GM12801 (cell line): Measurements from ENCODE around the gene THOC2.

Experiments
- CTCF ChIP-seq: IDR thresholded peaks from one replicate; pipeline ENCODE4 v1.5.1; 2011; ENCODE audit warnings: control low read depth; ENCODE audit not compliant: insufficient read length; ENCODE audit errors: extremely low read depth

Gene THOC2

GRCh38 chrX:123550829-123551228 is 182.0 kb downstream of the THOC2 start:
- no peak for TF ChIP-seq CTCF
